GM19468 (cell line): Measurements from ENCODE around the gene ERVW-1.
"Not testable (repeated sequence)": the region's sequence is repeated elsewhere in the genome, so short reads cannot be mapped to it uniquely, and the experiment has no call there.

Experiments
- ATAC-seq: cut with Tn5 transposase; IDR thresholded peaks from one replicate; pipeline ENCODE4 v1.9.1; 2021; ENCODE audit warnings: mild to moderate bottlenecking, moderate library complexity, moderate number of reproducible peaks; ENCODE audit not compliant: unreplicated experiment; ENCODE audit errors: extremely low read depth

Gene ERVW-1, protein sequence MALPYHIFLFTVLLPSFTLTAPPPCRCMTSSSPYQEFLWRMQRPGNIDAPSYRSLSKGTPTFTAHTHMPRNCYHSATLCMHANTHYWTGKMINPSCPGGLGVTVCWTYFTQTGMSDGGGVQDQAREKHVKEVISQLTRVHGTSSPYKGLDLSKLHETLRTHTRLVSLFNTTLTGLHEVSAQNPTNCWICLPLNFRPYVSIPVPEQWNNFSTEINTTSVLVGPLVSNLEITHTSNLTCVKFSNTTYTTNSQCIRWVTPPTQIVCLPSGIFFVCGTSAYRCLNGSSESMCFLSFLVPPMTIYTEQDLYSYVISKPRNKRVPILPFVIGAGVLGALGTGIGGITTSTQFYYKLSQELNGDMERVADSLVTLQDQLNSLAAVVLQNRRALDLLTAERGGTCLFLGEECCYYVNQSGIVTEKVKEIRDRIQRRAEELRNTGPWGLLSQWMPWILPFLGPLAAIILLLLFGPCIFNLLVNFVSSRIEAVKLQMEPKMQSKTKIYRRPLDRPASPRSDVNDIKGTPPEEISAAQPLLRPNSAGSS

DNA sequence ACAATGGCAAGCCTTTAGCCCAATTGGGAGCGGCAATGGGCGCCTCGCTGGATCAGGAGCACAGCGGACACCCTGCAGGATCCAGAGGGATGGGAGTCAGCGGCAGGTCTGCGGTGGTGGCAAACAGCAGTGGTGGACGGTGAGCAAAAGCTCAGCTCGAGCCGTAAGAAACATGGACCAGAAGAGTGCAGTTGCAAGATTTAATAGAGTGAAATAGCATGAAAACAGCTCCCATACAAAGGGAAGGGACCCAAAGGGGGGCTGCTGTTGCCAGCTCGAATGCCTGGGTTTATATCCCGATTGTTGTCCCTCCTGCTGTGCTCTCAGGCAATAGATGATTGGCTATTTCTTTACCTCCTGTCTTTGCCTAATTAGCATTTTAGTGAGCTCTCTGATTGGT lies at the start of gene ERVW-1:
Gene ERVW-1 (minus strand): TSS at position 266 of the 400 bp plus-strand sequence. CDS start 7,565 bp downstream, outside the sequence.
- not testable (repeated sequence) for ATAC-seq

- no peak for ATAC-seq
Observed at GRCh38 chr7:92523110-92523509, 45.4 kb upstream of the ERVW-1 start.

DNA sequence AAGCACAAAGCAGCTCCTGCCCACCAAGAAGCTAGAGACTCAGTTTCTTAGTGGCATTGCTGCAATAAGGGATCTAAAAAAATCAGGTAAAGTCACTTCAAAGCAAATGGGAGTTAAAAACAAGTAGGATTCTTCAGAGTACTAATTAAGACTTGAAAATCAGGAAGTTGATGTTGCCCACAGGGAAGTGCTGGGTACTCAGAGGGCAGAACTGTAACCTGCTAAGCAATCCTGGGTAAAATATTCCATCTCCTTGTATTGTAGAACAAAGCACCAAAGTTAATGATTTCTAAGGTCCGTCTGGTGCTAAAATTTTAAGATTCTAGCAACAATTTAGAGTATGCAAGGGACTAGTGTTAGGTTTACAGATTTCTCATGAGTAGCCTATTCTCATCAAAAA lies 42.3 kb upstream of the ERVW-1 start:
- ATAC-seq = no peak

- no peak for ATAC-seq
Observed at GRCh38 chr7:92517631-92518030, 39.9 kb upstream of the ERVW-1 start.

DNA sequence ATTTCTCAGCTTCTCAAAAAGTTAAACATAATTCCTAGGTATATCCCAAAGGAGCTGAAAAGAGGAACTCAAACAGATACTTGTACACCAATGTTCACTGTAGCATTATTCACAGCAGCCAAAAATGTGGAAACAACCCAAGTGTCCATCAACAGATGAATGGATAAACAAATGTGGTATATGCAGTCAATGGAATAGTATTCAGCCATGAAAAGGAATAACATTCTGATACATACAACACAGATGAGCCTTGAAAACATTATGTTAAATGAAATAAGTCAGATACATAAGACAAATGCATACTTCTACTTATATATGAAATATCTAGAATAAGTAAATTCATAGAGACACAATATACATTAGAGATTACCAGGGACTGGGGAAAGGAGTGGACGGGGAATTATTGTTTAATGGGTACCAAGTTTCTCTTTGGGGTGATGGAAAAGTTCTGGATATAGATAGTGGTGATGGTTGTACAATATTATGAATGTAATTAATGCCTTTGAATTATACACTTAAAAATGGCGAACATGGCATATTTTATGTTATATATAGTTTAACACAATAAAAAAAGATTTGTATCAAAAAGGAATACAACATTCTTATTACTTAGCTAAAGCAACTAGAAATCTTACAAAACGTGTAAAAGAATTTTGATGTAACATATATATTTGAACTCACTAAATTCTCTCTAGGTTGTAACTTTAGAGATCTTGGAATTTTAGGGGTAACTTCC lies 35.6 kb upstream of the ERVW-1 start:
- no peak for ATAC-seq

DNA sequence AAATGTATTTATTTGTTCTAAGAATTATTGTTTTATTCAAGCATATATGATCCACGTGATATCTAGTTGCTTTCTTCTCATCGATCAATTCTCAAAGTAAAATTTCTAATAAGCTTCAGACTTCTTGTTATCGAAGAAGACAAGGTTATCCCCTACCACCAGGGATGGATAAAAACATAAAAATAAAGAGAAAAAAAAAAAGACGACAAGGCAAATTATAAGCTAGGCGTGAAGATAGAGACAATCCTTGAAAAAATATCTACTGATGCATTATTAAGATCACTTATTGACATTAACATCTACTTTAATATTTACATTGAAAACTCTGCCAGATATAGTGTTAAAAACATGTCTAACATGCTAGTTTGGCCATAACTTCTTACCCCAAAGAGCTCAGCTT lies 31.2 kb upstream of the ERVW-1 start:
- no peak for ATAC-seq

DNA sequence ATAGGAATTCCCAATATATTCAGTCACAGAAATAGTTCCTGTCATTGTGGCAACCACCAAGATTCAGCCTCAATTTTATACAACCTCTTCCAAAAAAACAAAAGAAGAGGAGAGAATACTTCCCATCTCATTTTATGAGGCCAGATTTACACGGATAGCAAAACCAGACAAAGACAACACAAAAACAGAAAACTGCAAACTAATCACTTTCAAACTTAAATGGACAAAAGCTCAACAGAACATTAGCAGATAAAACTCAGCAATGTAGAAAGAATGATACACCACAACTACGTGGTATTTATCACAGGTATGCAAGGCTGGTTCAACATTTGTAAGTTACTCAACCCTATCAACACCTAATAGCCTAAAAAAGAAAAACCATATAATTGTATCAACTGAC lies 28.6 kb upstream of the ERVW-1 start:
- ATAC-seq = no peak

- ATAC-seq = no peak
Observed at GRCh38 chr7:92504563-92504962, 26.8 kb upstream of the ERVW-1 start.

DNA sequence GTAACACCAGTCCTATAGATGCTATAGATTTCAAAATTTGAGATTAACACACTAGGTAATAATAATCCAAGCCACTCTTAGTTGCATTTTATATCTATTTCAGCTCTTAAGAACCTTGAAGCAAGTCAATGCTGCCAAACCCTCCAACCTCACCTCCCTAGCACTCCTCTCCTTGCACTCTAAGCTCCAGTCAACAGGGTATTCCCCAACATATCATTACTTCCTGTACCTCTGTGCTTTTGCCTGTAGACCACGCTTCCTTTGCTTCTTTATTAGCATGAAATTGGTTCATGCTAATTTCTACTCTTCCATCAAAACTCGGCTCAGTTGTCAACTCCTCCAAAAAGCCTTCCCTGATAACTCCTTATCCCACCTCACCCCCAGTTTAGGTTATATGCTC lies 26.0 kb upstream of the ERVW-1 start:
- no peak for ATAC-seq

DNA sequence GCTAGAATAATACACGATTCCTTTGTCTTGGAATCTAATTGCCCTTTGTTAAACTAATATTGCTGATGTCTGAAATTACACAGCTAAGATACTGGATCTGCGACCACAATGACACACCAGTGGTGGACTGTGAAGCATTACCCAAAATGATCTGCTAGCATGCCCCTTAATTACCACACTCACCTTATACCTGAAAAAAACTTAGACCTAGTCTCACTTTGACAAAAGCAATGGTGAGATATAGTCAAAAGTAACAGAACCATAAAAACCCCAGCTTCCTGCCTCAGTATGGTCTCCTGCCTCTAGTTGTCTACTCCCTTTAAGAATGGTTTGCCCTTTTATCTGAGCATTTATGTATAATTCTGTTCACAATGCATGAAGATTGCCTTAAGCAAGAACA lies 20.8 kb upstream of the ERVW-1 start:
- no peak for ATAC-seq

- no peak for ATAC-seq
Observed at GRCh38 chr7:92496876-92497275, 19.1 kb upstream of the ERVW-1 start.

- no peak for ATAC-seq
Observed at GRCh38 chr7:92489634-92490033, 11.9 kb upstream of the ERVW-1 start.

- ATAC-seq = no peak
Observed at GRCh38 chr7:92487804-92488203, 10.1 kb upstream of the ERVW-1 start.

DNA sequence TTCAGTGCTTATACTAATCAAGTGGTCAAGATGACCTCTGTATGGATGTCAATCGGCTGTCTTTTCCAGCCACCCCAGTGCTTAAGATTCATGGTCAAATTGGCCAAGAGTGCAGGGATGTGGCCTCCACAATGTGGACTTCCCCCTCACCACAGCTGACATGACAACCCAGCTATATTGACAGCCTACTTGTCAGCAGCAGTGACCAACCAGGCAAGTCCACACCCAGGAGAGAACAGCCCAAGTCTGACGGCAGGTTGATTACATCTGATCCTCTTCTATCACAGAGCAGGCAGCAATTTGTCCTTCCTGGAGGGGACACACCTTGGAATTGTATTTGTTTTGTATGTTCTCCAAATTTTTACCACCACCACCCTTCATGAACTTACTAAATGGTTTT lies 8.2 kb upstream of the ERVW-1 start:
- ATAC-seq = no peak

GRCh38 chr7:92485267-92485892 lies 7.6 kb upstream of the ERVW-1 start:
- no peak for ATAC-seq

DNA sequence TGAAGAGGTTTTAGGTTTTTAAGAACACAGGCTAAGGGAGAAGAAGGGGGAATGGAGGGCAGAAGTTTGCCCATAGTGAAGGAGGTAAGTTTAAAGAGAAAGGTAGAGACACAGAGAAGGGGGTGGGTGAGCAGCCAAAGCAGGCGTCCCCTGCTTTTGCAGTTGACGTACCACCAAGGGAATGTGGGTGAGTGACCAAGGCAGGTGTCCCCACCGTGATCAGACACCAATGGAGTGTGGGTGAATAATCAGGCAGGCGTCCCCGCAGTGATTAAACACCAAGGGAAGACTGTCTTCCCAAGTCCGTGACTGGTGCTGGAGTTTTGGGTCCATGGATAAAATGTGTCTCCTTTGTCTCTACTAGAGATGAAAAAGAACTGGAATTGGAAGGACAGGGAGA lies 6.5 kb upstream of the ERVW-1 start:
- ATAC-seq = not testable (repeated sequence)

- not testable (repeated sequence) for ATAC-seq
Observed at GRCh38 chr7:92483624-92484023, 5.9 kb upstream of the ERVW-1 start.

GRCh38 chr7:92479146-92479545 lies 1.4 kb upstream of the ERVW-1 start:
- ATAC-seq = not testable (repeated sequence)

DNA sequence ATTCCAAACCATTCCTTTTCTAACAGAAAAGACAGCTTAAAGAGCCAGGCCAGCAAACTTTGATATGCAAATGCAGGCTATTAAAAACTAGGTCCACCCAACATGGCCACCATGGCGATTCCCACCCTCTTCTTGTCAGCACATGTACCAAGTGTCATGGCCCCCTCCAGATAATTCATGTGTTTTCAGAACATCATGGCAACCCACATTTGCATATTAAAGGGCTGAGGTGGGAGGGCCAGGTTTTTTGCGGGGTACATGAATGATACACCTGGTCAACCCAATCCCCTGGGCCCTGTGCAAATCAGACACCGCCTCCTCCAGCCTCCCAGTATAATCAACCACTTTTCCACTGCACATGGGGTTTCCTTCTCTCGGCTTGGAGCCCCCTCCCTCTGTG lies 965 bp upstream of the ERVW-1 start:
- ATAC-seq = no peak

GRCh38 chr7:92478095-92478494 lies 349 bp upstream of the ERVW-1 start:
- ATAC-seq = no peak
